Gastrocnemius medialis (tissue), 4 donors: ENCODE measurements around the gene HSFX1.

Source experiments
- POLR2A ChIP-seq, 2 donors: fragments of 450-650 bp; IDR thresholded peaks; one replicate each; pipeline ENCODE4 v1.6.1; 2017; ENCODE audit warnings: antibody characterized with exemption in 2 of 2, mild to moderate bottlenecking in 2 of 2, moderate library complexity in 2 of 2
- TF ChIP-seq, protein P1 (sequence below), 5 experiments: fragments of 450-650 bp in 3 of 5; fragments of 200-600 bp in 2 of 5; sonication (generic) in 2 of 5; IDR thresholded peaks in 4 of 5; conservative IDR thresholded peaks in 1 of 5; 1 replicate in 4 of 5; 2 replicates in 1 of 5; pipeline ENCODE4 v1.5.1; 2016 to 2019; ENCODE audit warnings: antibody characterized with exemption in 5 of 5, mild to moderate bottlenecking in 3 of 5, moderate library complexity in 3 of 5

GRCh38 chrX:149757206-149758067 lies 16.4 kb upstream of the HSFX1 start:
- TF ChIP-seq, protein P1, sequence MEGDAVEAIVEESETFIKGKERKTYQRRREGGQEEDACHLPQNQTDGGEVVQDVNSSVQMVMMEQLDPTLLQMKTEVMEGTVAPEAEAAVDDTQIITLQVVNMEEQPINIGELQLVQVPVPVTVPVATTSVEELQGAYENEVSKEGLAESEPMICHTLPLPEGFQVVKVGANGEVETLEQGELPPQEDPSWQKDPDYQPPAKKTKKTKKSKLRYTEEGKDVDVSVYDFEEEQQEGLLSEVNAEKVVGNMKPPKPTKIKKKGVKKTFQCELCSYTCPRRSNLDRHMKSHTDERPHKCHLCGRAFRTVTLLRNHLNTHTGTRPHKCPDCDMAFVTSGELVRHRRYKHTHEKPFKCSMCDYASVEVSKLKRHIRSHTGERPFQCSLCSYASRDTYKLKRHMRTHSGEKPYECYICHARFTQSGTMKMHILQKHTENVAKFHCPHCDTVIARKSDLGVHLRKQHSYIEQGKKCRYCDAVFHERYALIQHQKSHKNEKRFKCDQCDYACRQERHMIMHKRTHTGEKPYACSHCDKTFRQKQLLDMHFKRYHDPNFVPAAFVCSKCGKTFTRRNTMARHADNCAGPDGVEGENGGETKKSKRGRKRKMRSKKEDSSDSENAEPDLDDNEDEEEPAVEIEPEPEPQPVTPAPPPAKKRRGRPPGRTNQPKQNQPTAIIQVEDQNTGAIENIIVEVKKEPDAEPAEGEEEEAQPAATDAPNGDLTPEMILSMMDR (IDR thresholded peaks at IDR 0.05 in 4 of 5, conservative IDR thresholded peaks at IDR 0.05 in 1 of 5) = no peak
- no peak for TF ChIP-seq POLR2A (IDR thresholded peaks at IDR 0.05)
